ENCODE data around the gene ALKBH7.

DNA sequence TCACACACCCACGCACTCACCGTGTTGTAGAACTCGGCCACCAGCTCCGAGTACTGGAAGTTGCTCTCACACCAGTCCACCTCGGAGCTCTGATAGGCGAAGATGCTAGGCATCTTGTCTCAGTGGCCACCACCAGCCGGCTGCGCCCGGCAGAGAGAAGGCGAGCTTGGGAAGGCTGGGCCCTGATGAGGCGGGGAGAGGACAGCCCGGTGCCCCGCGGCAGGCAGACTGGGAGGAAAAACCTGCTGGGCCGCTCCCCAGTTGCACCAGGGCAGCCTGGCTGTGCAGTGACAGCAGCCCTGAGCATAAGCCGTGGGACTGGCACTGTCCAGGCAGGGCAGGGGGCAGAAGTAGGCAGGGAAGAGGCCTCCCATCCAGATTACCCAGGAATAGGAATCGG, 39.2 kb upstream of the ALKBH7 start, which contains the start of gene ACER1:
- TF ChIP-seq POLR2A (IDR thresholded peaks at IDR 0.05; ENCODE audit: low read depth) = no peak
- TF ChIP-seq, protein P1, sequence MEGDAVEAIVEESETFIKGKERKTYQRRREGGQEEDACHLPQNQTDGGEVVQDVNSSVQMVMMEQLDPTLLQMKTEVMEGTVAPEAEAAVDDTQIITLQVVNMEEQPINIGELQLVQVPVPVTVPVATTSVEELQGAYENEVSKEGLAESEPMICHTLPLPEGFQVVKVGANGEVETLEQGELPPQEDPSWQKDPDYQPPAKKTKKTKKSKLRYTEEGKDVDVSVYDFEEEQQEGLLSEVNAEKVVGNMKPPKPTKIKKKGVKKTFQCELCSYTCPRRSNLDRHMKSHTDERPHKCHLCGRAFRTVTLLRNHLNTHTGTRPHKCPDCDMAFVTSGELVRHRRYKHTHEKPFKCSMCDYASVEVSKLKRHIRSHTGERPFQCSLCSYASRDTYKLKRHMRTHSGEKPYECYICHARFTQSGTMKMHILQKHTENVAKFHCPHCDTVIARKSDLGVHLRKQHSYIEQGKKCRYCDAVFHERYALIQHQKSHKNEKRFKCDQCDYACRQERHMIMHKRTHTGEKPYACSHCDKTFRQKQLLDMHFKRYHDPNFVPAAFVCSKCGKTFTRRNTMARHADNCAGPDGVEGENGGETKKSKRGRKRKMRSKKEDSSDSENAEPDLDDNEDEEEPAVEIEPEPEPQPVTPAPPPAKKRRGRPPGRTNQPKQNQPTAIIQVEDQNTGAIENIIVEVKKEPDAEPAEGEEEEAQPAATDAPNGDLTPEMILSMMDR (IDR thresholded peaks at IDR 0.05) = no peak
